ENCODE data around the gene EFEMP1. TPM values are rescaled to one million over a fixed set of nuclear protein-coding genes. Genes with fewer than 3 reads are reported as not detected.

Gene EFEMP1
- total and polyA plus RNA-seq, 10 of the 15 experiments (the other 5 are each of a cell fraction or from before 2014, with no cell fraction given), result 0.27 to 1.2 (median 0.35) TPM; not detected in 6

- Histone ChIP-seq H3K4me1 (ENCODE audit: control insufficient read depth, insufficient read depth, low read length) (no peaks in the 10 kb centered on the region), H2AFZ (ENCODE audit: control insufficient read depth, low read depth, low read length) (no peak overlapping the region), H3K79me2 (ENCODE audit: control insufficient read depth, insufficient read depth, low read length) (no peaks in the 10 kb centered on the region), H3K9me3 (replicated peaks; ENCODE audit: control insufficient read depth, insufficient read depth, low read length) (no peaks in the 10 kb centered on the region), H4K20me1 (ENCODE audit: control insufficient read depth, insufficient read depth) (no peaks in the 10 kb centered on the region), H3K9ac (ENCODE audit: control insufficient read depth, insufficient read depth, low read length) (no peak overlapping the region), H3K27ac (ENCODE audit: control insufficient read depth, insufficient read depth) (no peak overlapping the region), H3K36me3 (ENCODE audit: control insufficient read depth in 2 of 2, insufficient read depth in 2 of 2, low read length in 1 of 2) (no peaks in the 10 kb centered on the region), H3K4me2 (ENCODE audit: control insufficient read depth, insufficient read depth) (no peak overlapping the region), H3K4me3 (no peak overlapping the region), H3K27me3 (replicated peaks in 1 of 2; ENCODE audit: control insufficient read depth in 2 of 2, insufficient read depth in 2 of 2, low read length in 1 of 2) (no peaks in the 10 kb centered on the region)
- in situ Hi-C loops (cut with MboI), result no loop called here
- DNase-seq (ENCODE audit: low read depth, low spot score) (no peak), FAIRE-seq (no peak), ATAC-seq (no peak)
- BruUV-seq (replicated peaks), result no TSS peak
- ChIA-PET RAD21 (ENCODE audit: unreplicated experiment) (no interaction called here), POLR2A (no interaction called here), SMC1A (ENCODE audit: uncharacterized antibody, unreplicated experiment) (no interaction called here), CTCF (interaction anchor here (0.6 kb wide), 1 partner anchor 103 kb away, joined by 3 read pairs; no protein-coding TSS in a partner anchor)
- TF ChIP-seq NR2C2 (IDR thresholded peaks at IDR 0.05; ENCODE audit: borderline replicate concordance, control insufficient read depth, insufficient read length, low read depth) (no peak), RBBP5 (conservative IDR thresholded peaks at IDR 0.05) (no peak), SMARCA5 (IDR thresholded peaks at IDR 0.05) (no peak), ZZZ3 (IDR thresholded peaks at IDR 0.05; ENCODE audit: control insufficient read depth, insufficient read length, low read depth) (no peak), MYC (IDR thresholded peaks at IDR 0.05; ENCODE audit: insufficient read depth, insufficient read length, insufficient replicate concordance, low read length, severe bottlenecking) (no peak), JUNB (IDR thresholded peaks at IDR 0.05) (no peak), JUND (IDR thresholded peaks at IDR 0.05; ENCODE audit: low read depth, low read length) (no peak), TCF7 (IDR thresholded peaks at IDR 0.05; ENCODE audit: borderline replicate concordance) (no peak), KAT2A (conservative IDR thresholded peaks at IDR 0.05; ENCODE audit: control insufficient read depth, low read depth, low read length) (no peak), POLR2A (IDR thresholded peaks at IDR 0.05; ENCODE audit: low read depth, low read length) (no peak)
- WGBS (ENCODE audit: insufficient coverage, insufficient replicate concordance, low lambda C conversion rate, missing lambda C conversion rate), result 36% methylated on average over 11 of the region's 14 CpGs
- intact Hi-C loops (cut with micrococcal nuclease; ENCODE audit: unreplicated experiment), result no loop called here
Observed at GRCh38 chr2:55824551-55825096, 99.0 kb downstream of the EFEMP1 start.

Other genes starting within 250 kb of the EFEMP1 start
- 34.2 and 44.7 TPM in 2 replicates for gene PNPT1, start 229.9 kb downstream of the EFEMP1 start, total RNA-seq (2014; rRNA removed)
- gene PNPT1, start 229.9 kb downstream of the EFEMP1 start, total RNA-seq (2014; rRNA removed; fragmentation: Illumina TruSeq; extraction: Trizol), result 48.8 and 53.3 TPM in 2 replicates
- gene PNPT1, start 229.9 kb downstream of the EFEMP1 start, total RNA-seq (2021), result 42.3 and 46.2 TPM in 2 replicates
- 50.3 and 62.3 TPM in 2 replicates for gene PNPT1, start 229.9 kb downstream of the EFEMP1 start, polyA plus RNA-seq (2011; rRNA removed)
- 44.2 and 60.2 TPM in 2 replicates for gene PNPT1, start 229.9 kb downstream of the EFEMP1 start, polyA plus RNA-seq (2014; fragmentation: Illumina TruSeq; extraction: Trizol)
- gene PNPT1, start 229.9 kb downstream of the EFEMP1 start, polyA plus RNA-seq (2014; fragmentation: Nextera tagmentation; extraction: Ambion mirVana), result 10 to 100 TPM; 34.5 to 37.1 TPM
- 28.6 and 35.7 TPM in 2 replicates for gene PNPT1, start 229.9 kb downstream of the EFEMP1 start, polyA plus RNA-seq (2014; rRNA removed)
- gene PNPT1, start 229.9 kb downstream of the EFEMP1 start, polyA plus RNA-seq (2016; fragmentation: Nextera tagmentation; extraction: Ambion mirVana), result 10 to 100 TPM; 66.0 to 67.7 TPM